ENCODE results near the gene HNRNPLL.

GRCh38 chr2:38633895-38634294, 31.2 kb upstream of the HNRNPLL start:
- TF ChIP-seq CTCF (IDR thresholded peaks at IDR 0.05) (no peak), POLR2A (IDR thresholded peaks at IDR 0.05) (no peak)

Measured in heart left ventricle (tissue), 13 donors.